ENCODE results near the gene ADGRV1. TPM values are rescaled to one million over a fixed set of nuclear protein-coding genes. Genes with fewer than 3 reads are reported as not detected.

ADGRV1 gene
- total RNA-seq, 1 experiment from 2014 or later: 64.8 TPM

- no peak overlapping the region for H2BK20ac ChIP-seq (ENCODE audit: low read depth, low read length, poor library complexity, severe bottlenecking)
- H3K14ac ChIP-seq (ENCODE audit: insufficient read depth, low read length): no peak overlapping the region
- Mint-ChIP-seq H3K9me3 (no peaks in the 10 kb centered on the region), H3K4me3 (no peak overlapping the region), H3K36me3 (ENCODE audit: insufficient read depth in 1 of 3, low read depth in 3 of 3) (peaks cover 0 to 5% (median 4%) of the 10 kb centered on the region in 3 experiments; a peak in 3 of 7 replicates), H3K4me1 (peaks cover 16 to 30% of the 10 kb centered on the region in 2 experiments), H3K27me3 (ENCODE audit: low read depth) (no peaks in the 10 kb centered on the region), H3K27ac (no peak overlapping the region)
- H3K4me1 ChIP-seq (ENCODE audit: insufficient read depth, low read length): no peaks in the 10 kb centered on the region; the same call in 1 of the 2 replicates
- no peak overlapping the region for H3T11ph ChIP-seq (ENCODE audit: low read length)
- no peak overlapping the region for H2BK120ac ChIP-seq (ENCODE audit: low read depth, low read length, poor library complexity, severe bottlenecking)
- H3K79me2 ChIP-seq (ENCODE audit: insufficient read depth, low read length): no peaks in the 10 kb centered on the region
- no peak overlapping the region for H3K18ac ChIP-seq (ENCODE audit: insufficient read length, low read depth, low read length)
- no peak overlapping the region for H3K56ac ChIP-seq (ENCODE audit: insufficient read length, low read depth, low read length)
- DNase-seq: no peak
- no peaks in the 10 kb centered on the region for H3K79me1 ChIP-seq (ENCODE audit: insufficient read depth, low read depth, low read length, poor library complexity, severe bottlenecking)
- H3K9ac ChIP-seq (ENCODE audit: extremely low read depth, insufficient read length, low read length): no peak overlapping the region
- H3K4me2 ChIP-seq (ENCODE audit: insufficient read depth, insufficient read length, low read length): no peak overlapping the region
- no peak overlapping the region for H2BK15ac ChIP-seq (ENCODE audit: low read depth, low read length)
- H3K23me2 ChIP-seq (ENCODE audit: insufficient read length, low read depth, low read length, poor library complexity, severe bottlenecking): no peaks in the 10 kb centered on the region
- TF ChIP-seq CTCF (conservative IDR thresholded peaks at IDR 0.05): no peak
- H3K4ac ChIP-seq (ENCODE audit: low read depth, low read length): no peak overlapping the region
- H4K5ac ChIP-seq (ENCODE audit: insufficient read length, low read depth, low read length): no peak overlapping the region
- H3K27me3 ChIP-seq (ENCODE audit: insufficient read depth, low read length): no peaks in the 10 kb centered on the region
- H4K20me1 ChIP-seq (ENCODE audit: control insufficient read depth, insufficient read depth, insufficient read length): no peaks in the 10 kb centered on the region
- H3K27ac ChIP-seq (ENCODE audit: insufficient read length, low read depth, low read length): no peak overlapping the region
- H4K8ac ChIP-seq (replicated peaks; ENCODE audit: insufficient read length, low read depth, low read length): no peak overlapping the region
- H4K91ac ChIP-seq (ENCODE audit: insufficient read length, low read depth, low read length): no peak overlapping the region
- no peaks in the 10 kb centered on the region for H3K9me3 ChIP-seq (ENCODE audit: control insufficient read depth, low read depth, low read length)
- H3K23ac ChIP-seq (ENCODE audit: insufficient read length, low read depth, low read length): no peak overlapping the region
- H2AFZ ChIP-seq (ENCODE audit: low read length): no peak overlapping the region
- WGBS (ENCODE audit: extremely low coverage, insufficient read length, low lambda C conversion rate): no CpG with 5 or more reads among the region's 6 CpGs
- no peak overlapping the region for H2AK5ac ChIP-seq (ENCODE audit: insufficient read length, low read length)
- H2BK5ac ChIP-seq (ENCODE audit: insufficient read length, low read length): no peak overlapping the region
- no peak overlapping the region for H2BK12ac ChIP-seq (ENCODE audit: insufficient read length, low read depth, low read length)
Observed at GRCh38 chr5:90909940-90910339, 351.3 kb downstream of the ADGRV1 start.

All from H9 (cell line).